NCI-H1092 (cell line): ENCODE results near the gene HSPG2.
"Not testable (repeated sequence)": the region's sequence is repeated elsewhere in the genome, so short reads cannot be mapped to it uniquely, and the experiment has no call there.

Source experiments
- DNase-seq: peaks from one replicate; lab custom pipeline; 2025; lab: John Stamatoyannopoulos, UW

HSPG2 gene

DNA sequence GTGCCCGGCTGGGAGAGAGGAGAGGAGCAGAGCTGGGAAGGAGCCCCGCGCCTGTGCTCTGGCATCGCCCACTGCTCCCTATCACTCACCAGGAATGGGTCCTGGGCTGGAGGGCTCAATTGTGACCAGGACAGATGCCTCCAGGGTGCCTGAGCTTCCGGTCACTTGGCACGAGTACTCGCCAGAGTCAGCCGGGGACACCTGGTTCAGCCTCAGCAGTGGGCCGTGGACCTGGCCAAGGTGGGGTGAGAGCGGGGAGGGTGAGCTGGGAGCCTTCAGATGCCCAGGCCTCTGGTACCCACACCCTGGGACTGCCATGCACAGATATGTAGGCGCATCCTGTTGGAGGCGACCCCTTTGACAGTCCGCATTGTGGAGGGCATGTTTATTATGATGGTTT lies 93.9 kb downstream of the HSPG2 start:
- no peak for DNase-seq

GRCh38 chr1:21842606-21843162 lies 94.4 kb downstream of the HSPG2 start:
- no peak for DNase-seq

DNA sequence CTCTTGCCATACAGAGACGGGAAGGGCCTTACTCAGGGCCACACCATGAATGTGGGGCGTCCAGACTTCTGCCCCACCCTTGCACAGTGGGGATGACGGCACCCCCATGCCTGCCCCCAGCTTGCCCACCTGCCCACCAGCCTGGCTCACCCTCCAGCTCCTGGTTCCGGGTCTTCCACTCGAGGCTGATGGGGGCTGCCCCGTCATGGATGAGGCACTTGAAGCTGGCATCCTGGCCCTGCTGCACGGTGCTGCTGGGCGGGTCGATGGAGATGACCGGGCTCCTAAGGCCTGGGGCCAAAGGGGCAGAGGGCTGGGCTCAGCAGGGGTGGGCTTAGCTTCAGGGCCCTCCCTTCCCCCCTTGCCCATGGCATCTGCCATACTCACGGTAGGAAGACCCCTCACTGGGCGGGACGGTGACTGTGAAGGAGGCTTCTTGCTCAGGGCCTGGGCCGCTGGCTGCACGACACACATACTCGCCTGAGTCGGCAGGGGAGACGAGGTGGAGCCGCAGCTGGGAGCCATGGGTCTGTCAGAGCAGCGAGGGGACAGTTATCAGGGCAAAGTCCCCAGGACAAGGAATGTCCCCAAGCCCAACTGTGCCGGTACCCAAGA lies 95.2 kb downstream of the HSPG2 start:
- DNase-seq: no peak

DNA sequence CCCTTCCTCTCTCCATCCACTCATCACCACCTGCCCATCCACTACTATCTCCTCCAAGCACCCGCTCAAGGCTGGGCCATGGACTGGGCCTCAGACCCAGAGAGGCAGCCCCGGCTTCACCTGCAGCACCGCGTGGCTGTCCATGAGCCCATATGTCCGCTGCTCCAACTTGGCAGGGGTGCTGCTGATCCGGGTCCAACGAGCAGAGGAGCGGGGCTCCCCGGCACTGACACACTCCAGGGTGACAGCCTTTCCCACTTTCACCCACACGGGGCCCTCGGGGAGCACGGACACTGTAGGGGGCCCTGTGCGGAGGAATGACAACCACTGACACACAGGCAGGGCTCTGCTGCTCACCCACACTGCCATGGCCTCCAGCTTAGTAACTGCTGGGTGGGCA lies 96.1 kb downstream of the HSPG2 start:
- no peak for DNase-seq

DNA sequence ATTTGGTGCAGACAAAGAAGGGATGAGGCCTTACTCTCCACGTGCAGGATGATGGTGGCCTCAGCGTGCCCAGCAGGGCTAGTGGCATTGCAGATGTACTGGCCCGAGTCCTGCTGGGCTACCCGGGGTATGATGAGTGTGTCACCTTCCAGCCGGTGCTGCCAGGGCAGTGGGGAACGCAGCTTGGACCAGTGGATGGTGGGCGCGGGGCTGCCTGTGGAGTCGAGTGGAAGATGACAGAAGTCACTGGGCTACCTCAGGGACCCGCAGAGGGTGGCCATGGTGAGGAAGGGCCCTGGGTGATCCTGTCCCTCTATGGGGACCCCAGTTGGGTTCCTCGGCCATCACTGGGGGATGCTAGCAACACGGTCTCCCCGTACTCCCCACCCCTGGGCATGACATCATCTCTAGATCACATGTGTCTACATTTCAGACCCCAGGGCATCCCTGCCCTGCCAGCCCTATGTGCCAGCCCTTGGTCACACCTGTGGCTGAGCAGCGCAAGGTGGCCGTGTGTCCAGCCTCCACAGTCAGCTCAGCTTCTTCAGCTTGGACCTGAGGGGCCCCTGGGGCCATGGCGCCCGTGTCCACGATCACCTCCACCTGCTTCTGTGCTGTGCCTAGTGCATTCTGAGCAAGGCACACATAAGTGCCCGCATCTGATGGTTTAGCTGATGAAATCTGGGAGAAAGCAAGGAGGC lies 97.6 kb downstream of the HSPG2 start:
- DNase-seq: no peak

GRCh38 chr1:21838359-21839157 lies 98.6 kb downstream of the HSPG2 start:
- DNase-seq: no peak

- no peak for DNase-seq
Observed at GRCh38 chr1:21837476-21837875, 99.6 kb downstream of the HSPG2 start.

DNA sequence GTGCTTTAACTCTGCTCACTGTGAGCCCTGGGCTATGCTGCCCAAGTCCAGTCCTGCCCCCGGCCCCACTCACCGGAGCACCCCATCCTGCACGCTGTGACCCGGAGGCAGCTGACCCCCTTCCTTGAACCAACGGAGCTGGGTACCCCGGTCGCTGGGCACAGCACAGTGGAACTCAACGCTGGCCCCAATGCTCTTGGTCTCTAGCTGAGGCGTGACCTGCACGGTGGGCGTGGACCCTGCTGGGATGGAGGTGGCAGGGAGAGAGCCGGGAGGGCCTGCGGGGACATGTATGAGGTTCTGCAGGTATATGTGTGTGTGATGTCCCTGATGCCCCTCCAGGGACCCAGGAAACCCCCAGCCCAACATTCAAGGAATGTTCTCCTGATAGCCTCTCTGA lies 100.4 kb downstream of the HSPG2 start:
- DNase-seq: no peak

DNA sequence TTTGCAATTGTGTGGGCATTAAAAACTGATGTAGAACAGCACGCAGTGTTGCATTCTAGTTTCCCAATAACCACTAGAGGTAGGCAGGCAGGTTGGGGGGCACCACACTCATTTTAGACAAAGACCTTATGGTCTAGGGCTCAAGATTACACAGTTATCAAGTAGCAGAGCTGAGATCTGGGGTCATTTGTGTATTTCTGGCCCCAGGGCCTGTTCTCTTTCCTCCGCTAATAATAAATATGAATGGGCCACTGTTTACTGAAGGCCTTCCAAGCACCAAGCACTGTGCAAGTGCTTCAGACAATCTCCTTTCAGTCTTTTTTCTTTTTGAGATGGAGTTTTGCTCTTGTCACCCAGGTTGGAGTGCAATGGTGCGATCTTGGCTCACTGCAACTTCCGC lies 101.1 kb downstream of the HSPG2 start:
- no peak for DNase-seq

DNA sequence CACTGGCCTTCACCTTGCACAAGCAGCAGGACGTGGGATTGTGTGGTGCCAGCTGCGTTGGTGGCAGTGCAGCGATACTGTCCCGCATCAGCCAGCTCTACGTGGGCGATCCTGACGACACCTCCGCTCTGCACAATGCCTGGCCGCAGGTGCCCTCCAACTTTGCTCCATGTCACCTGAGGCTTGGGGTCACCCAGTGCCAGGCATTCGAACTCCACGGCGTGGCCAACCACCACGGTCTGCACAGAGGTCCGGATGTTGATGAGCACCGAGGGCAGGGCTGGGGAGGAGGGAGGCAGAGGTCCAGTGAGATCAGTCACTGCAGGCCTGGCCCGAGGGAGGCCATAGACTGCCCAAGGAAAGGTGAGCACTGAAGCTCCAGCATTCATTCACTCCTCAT lies 102.4 kb downstream of the HSPG2 start:
- no peak for DNase-seq

DNA sequence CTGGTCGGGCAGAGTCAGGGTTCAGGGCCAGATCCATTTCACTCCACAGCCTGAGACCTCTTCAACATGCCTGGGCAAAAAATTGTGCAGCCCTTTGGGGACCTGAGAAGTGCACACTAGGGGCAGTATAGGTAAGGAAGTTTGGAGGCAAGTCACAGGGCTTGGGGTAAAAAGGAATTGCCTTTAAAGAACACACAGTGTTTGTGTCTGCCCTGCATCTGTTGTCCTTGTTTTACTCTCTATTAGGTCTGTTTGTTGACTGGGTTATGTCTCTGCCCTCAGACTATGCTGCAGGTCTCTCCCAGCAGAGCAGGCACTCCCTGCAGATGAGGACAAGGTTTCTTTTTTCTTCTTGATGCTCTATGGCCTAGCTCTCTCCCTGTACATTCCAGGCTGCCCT lies 103.0 kb downstream of the HSPG2 start:
- no peak for DNase-seq

GRCh38 chr1:21833392-21833976 lies 103.6 kb downstream of the HSPG2 start:
- DNase-seq: no peak

- no peak for DNase-seq
Observed at GRCh38 chr1:21831454-21831970, 105.6 kb downstream of the HSPG2 start.

DNA sequence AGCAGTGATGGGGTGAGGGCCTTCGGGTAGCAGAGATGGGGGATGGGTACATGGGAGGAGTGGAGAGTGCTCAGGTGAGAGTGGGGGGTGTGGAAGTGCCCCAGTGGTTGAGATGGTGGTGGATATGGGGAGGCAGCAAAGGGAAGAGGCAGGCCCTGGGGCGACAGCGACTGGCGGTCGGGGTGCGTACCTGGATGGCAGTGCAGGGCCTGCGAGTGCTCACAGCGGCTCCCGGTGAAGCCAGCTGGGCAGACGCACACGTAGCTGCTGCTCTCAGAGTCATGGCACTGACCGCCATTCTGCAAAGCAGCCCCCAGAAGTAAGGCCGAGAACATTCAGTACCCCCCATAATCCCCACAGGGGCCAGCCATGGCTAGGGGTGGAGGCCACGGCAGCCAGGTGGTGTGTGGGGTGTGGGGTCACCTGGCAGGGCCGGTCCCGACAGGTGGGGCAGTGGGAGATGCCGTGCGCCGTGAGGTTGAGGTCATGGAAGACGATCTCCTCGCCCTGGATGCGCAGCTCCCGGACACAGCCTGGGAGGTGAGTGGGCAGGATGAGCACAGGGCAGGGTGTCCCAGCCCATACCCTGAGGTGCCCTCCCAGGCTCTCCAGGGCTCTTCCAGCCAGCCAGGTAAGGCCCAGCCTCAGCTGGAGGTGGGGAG lies 106.2 kb downstream of the HSPG2 start:
- DNase-seq: no peak

- DNase-seq: no peak
Observed at GRCh38 chr1:21829294-21829693, 107.8 kb downstream of the HSPG2 start.

DNA sequence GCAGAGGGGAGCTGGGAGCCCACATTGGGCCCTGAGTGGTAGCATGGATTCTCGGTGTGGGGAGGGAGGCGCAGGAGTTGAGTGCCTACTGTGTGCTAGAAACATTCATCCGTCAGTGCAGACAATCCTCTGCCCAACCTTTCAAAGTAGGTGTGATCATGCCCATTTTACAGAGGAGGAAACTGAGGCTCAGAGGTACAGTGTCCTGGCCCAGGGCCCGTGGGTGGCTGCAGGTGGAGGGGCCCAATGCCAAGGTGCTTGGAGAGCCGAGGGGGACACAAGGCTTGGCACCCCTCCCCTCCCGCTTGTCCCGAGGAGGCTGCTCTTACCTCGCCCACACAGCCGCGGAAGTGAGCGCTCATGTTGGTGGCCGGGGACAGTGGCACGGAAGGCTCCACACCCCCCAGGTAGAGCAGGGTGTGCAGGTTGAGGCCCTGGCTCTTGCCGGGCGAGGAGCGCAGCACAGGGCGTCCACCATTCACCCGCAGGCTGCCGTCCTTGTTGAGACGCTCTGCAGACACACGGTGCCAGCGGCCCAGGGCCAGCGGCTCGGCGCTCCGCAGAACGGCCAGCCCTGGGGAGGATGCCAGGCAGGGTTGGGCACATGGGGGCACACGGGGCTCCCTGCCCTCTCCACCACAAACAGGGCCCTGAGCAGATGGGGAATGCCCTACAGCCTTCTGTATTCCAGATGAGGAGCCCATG lies 108.5 kb downstream of the HSPG2 start:
- DNase-seq: no peak

DNA sequence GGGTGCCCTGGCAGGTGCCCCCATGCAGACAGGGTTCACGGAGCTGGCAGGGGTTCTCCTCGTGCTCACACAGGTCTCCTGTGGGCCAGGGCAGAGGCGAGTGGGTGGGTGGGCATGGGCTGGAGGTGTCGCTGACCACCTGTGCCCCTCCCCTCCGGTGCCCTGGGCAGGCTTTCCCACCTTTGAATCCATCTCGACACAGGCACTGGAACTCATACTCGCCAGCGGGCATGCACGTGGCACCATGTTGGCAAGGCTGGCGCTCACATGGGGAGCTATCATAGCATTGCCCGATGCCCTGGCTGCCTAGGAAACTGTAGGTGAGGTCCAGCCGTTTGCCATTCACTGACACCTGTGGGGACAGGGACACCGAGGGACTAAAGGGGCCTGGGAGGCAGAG lies 109.0 kb downstream of the HSPG2 start:
- DNase-seq: no peak

DNA sequence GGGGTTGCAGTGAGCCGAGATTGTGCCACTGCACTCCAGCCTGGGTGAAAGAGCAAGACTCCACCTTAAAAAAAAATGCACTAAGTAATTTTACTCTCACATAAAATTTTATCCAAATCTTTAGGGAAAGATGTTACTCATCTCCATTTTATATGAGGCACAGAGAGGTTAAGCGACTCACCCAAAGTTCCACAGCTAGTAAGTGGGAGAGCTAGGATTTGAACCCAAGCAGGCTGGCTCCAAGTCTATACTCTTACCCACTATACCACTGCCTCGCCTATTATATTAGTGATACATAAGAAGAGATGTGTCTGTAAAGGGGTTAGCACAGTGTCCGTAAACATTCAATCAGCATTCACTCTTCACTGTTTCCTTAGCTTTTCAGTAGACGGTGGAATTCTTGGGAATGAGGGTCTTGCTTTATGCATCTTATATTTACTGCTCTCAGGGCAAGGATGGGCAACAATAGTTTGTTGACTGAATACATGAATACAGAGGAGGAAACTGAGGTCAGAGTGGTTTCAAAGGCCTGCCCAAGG lies 109.9 kb downstream of the HSPG2 start:
- no peak for DNase-seq

DNA sequence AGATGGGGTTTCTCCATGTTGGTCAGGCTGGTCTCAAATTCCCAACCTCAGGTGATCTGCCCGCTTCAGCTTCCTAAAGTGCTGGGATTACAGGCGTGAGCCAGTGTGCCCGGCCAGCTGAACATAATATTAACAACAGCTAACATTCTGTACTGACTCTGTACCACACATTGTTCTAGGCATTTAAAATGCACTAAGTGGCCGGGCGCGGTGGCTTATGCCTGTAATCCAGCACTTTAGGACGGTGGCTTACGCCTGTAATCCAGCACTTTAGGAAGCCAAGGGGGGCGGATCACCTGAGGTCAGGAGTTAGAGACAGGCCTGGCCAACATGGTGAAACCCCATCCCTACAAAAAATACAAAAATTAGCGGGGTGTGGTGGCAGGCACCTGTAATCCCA lies 110.4 kb downstream of the HSPG2 start:
- DNase-seq: not testable (repeated sequence)

- no peak for DNase-seq
Observed at GRCh38 chr1:21825393-21825792, 111.7 kb downstream of the HSPG2 start.

GRCh38 chr1:21824926-21825325 lies 112.2 kb downstream of the HSPG2 start:
- no peak for DNase-seq
